ENCODE data around the gene TCF15.

TCF15 gene

DNA sequence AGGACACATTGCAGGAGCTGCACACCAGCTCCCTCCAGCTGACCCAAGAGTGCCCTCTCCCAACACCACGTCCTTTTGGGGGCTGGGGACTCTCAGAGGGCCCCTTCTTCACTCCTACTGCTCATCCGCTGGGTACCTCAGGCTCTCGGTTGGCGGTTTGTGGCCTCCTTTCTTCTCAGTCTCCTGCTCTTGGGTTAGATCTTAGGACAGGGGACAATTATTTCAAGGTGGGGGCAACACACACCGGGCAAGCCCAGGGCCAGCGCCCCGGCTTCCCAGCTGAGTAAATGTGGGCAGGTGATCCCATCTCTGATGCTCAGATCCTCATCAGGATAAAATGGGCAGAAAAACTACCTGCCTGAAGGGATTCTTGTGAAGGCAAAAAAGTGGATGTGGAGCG lies 1.1 kb downstream of the TCF15 start:
- Histone ChIP-seq H3K4me1 (ENCODE audit: control insufficient read depth, insufficient read depth, low read length) (no peaks in the 10 kb centered on the region), H3K27me3 (ENCODE audit: control insufficient read depth in 1 of 2, insufficient read depth in 2 of 2, low read length in 2 of 2) (peaks cover 50 to 58% of the 10 kb centered on the region in 2 donors), H3K4me3 (ENCODE audit: low read length in 2 of 2) (peak overlapping the region in 1 of 2 donors; percentile 40), H3K27ac (ENCODE audit: low read length) (no peak overlapping the region), H3K36me3 (ENCODE audit: control insufficient read depth in 2 of 2, insufficient read depth in 2 of 2, low read length in 2 of 2) (no peaks in the 10 kb centered on the region), H3K9ac (ENCODE audit: low read length in 2 of 2) (no peak overlapping the region), H3K9me3 (ENCODE audit: control insufficient read depth in 2 of 2, low read length in 2 of 2) (no peaks in the 10 kb centered on the region)

GRCh38 chr20:607476-607875 lies 2.6 kb downstream of the TCF15 start:
- Histone ChIP-seq H3K4me3 (ENCODE audit: low read length in 2 of 2) (no peak overlapping the region), H3K27ac (ENCODE audit: low read length) (no peak overlapping the region), H3K4me1 (ENCODE audit: control insufficient read depth, insufficient read depth, low read length) (no peaks in the 10 kb centered on the region), H3K36me3 (ENCODE audit: control insufficient read depth in 2 of 2, insufficient read depth in 2 of 2, low read length in 2 of 2) (no peaks in the 10 kb centered on the region), H3K9ac (ENCODE audit: low read length in 2 of 2) (no peak overlapping the region), H3K9me3 (ENCODE audit: control insufficient read depth in 2 of 2, low read length in 2 of 2) (no peaks in the 10 kb centered on the region), H3K27me3 (ENCODE audit: control insufficient read depth in 1 of 2, insufficient read depth in 2 of 2, low read length in 2 of 2) (peaks cover 40 to 46% of the 10 kb centered on the region in 2 donors)

- H3K27ac ChIP-seq (ENCODE audit: low read length): no peak overlapping the region
- H3K36me3 ChIP-seq (ENCODE audit: control insufficient read depth in 2 of 2, insufficient read depth in 2 of 2, low read length in 2 of 2): no peaks in the 10 kb centered on the region
- H3K4me1 ChIP-seq (ENCODE audit: control insufficient read depth, insufficient read depth, low read length): no peaks in the 10 kb centered on the region
- H3K9ac ChIP-seq (ENCODE audit: low read length in 2 of 2): no peak overlapping the region
- H3K9me3 ChIP-seq (ENCODE audit: control insufficient read depth in 2 of 2, low read length in 2 of 2): no peaks in the 10 kb centered on the region
- H3K27me3 ChIP-seq (ENCODE audit: control insufficient read depth in 1 of 2, insufficient read depth in 2 of 2, low read length in 2 of 2): peaks cover 21 to 26% of the 10 kb centered on the region in 2 donors
- H3K4me3 ChIP-seq (ENCODE audit: low read length in 2 of 2): no peak overlapping the region
Observed at GRCh38 chr20:605237-605636, 4.9 kb downstream of the TCF15 start.

GRCh38 chr20:603116-603640 lies 6.9 kb downstream of the TCF15 start:
- Histone ChIP-seq H3K9me3 (ENCODE audit: control insufficient read depth in 2 of 2, low read length in 2 of 2) (no peaks in the 10 kb centered on the region), H3K36me3 (ENCODE audit: control insufficient read depth in 2 of 2, insufficient read depth in 2 of 2, low read length in 2 of 2) (no peaks in the 10 kb centered on the region), H3K4me3 (ENCODE audit: low read length in 2 of 2) (no peak overlapping the region), H3K27ac (ENCODE audit: low read length) (no peak overlapping the region), H3K27me3 (ENCODE audit: control insufficient read depth in 1 of 2, insufficient read depth in 2 of 2, low read length in 2 of 2) (peaks cover 5 to 13% of the 10 kb centered on the region in 2 donors), H3K4me1 (ENCODE audit: control insufficient read depth, insufficient read depth, low read length) (no peaks in the 10 kb centered on the region), H3K9ac (ENCODE audit: low read length in 2 of 2) (no peak overlapping the region)

DNA sequence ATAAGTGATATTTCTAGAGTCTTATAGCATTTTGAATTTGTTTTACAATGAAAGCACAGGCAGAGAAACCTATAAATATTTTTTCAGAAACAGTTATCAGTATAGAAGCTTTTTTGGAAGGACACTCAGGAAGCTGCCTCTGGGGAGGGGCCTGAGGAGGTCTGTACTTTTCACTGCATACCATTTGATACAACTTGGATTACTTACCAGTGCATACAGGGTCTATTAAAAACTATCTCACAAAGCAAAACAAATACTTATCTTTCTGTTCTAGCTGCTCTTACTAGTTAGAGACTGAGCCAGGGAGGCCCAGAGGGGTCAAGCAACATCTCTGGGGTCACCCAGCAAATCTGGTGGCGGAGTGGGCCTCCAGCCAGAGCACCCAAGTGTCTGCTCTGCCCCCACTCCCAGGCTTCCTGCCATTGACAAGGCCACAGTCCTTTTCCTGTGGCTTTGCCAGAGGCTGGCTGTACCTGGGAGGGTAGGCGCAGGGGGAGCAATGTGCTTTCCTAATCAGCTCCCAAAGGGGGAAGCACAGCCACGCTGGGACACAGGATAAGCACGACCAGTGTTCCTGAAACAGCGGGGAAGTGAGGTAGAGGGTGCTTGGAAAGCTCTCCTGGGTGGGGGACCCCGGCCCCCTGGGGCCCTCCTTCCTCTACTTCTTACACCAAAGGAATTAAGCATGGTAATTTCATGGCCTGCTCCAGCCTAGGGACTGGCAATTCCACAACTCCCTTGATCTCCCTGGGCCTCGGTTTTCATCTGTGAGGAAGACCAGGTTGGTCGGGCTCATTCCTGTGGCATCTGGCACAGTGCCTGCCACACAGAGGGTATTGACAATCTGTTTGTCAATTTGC lies 7.8 kb downstream of the TCF15 start:
- Histone ChIP-seq H3K4me1 (ENCODE audit: control insufficient read depth, insufficient read depth, low read length) (no peaks in the 10 kb centered on the region), H3K9me3 (ENCODE audit: control insufficient read depth in 2 of 2, low read length in 2 of 2) (no peaks in the 10 kb centered on the region), H3K9ac (ENCODE audit: low read length in 2 of 2) (no peak overlapping the region), H3K27ac (ENCODE audit: low read length) (no peak overlapping the region), H3K36me3 (ENCODE audit: control insufficient read depth in 2 of 2, insufficient read depth in 2 of 2, low read length in 2 of 2) (no peaks in the 10 kb centered on the region), H3K27me3 (ENCODE audit: control insufficient read depth in 1 of 2, insufficient read depth in 2 of 2, low read length in 2 of 2) (peaks cover 3 to 7% of the 10 kb centered on the region in 2 donors), H3K4me3 (ENCODE audit: low read length in 2 of 2) (no peak overlapping the region)

- H3K36me3 ChIP-seq (ENCODE audit: control insufficient read depth in 2 of 2, insufficient read depth in 2 of 2, low read length in 2 of 2): no peaks in the 10 kb centered on the region
- no peak overlapping the region for H3K4me3 ChIP-seq (ENCODE audit: low read length in 2 of 2)
- no peak overlapping the region for H3K27ac ChIP-seq (ENCODE audit: low read length)
- H3K9ac ChIP-seq (ENCODE audit: low read length in 2 of 2): no peak overlapping the region
- peaks cover 3 to 7% of the 10 kb centered on the region in 2 donors for H3K27me3 ChIP-seq (ENCODE audit: control insufficient read depth in 1 of 2, insufficient read depth in 2 of 2, low read length in 2 of 2)
- H3K9me3 ChIP-seq (ENCODE audit: control insufficient read depth in 2 of 2, low read length in 2 of 2): no peaks in the 10 kb centered on the region
- no peaks in the 10 kb centered on the region for H3K4me1 ChIP-seq (ENCODE audit: control insufficient read depth, insufficient read depth, low read length)
Observed at GRCh38 chr20:600736-601135, 9.4 kb downstream of the TCF15 start.

DNA sequence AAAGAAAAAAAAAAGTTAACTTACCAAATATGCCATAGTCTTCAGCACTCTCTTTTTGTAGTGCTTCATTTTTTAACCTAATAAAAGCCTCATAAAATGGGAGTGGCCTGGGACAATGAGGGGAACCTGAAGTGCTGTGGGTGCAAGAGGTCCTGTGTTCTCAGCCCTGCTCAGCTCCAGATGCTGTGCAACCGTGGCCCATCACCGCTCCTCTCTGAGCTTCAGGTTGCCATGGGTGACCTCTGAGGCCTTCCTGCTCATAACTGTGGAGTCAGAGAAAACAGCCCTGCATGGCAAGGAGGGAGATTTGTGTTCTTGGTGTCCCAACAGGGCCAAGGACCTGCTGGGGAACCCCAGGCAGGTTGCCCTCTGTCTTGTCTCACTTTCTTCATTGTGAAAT lies 10.0 kb downstream of the TCF15 start:
- no peak overlapping the region for H3K4me3 ChIP-seq (ENCODE audit: low read length in 2 of 2)
- no peak overlapping the region for H3K9ac ChIP-seq (ENCODE audit: low read length in 2 of 2)
- no peaks in the 10 kb centered on the region for H3K36me3 ChIP-seq (ENCODE audit: control insufficient read depth in 2 of 2, insufficient read depth in 2 of 2, low read length in 2 of 2)
- no peaks in the 10 kb centered on the region for H3K4me1 ChIP-seq (ENCODE audit: control insufficient read depth, insufficient read depth, low read length)
- H3K27me3 ChIP-seq (ENCODE audit: control insufficient read depth in 1 of 2, insufficient read depth in 2 of 2, low read length in 2 of 2): peaks cover 3 to 5% of the 10 kb centered on the region in 2 donors
- no peak overlapping the region for H3K27ac ChIP-seq (ENCODE audit: low read length)
- H3K9me3 ChIP-seq (ENCODE audit: control insufficient read depth in 2 of 2, low read length in 2 of 2): no peaks in the 10 kb centered on the region

- Histone ChIP-seq H3K9me3 (ENCODE audit: control insufficient read depth in 2 of 2, low read length in 2 of 2) (no peaks in the 10 kb centered on the region), H3K27ac (ENCODE audit: low read length) (no peak overlapping the region), H3K4me3 (ENCODE audit: low read length in 2 of 2) (no peak overlapping the region), H3K4me1 (ENCODE audit: control insufficient read depth, insufficient read depth, low read length) (no peaks in the 10 kb centered on the region), H3K36me3 (ENCODE audit: control insufficient read depth in 2 of 2, insufficient read depth in 2 of 2, low read length in 2 of 2) (no peaks in the 10 kb centered on the region), H3K27me3 (ENCODE audit: control insufficient read depth in 1 of 2, insufficient read depth in 2 of 2, low read length in 2 of 2) (peaks cover 3 to 4% of the 10 kb centered on the region in 2 donors), H3K9ac (ENCODE audit: low read length in 2 of 2) (no peak overlapping the region)
Observed at GRCh38 chr20:598133-598850, 11.8 kb downstream of the TCF15 start.

GRCh38 chr20:597560-597959 lies 12.5 kb downstream of the TCF15 start:
- Histone ChIP-seq H3K36me3 (ENCODE audit: control insufficient read depth in 2 of 2, insufficient read depth in 2 of 2, low read length in 2 of 2) (no peaks in the 10 kb centered on the region), H3K4me1 (ENCODE audit: control insufficient read depth, insufficient read depth, low read length) (no peaks in the 10 kb centered on the region), H3K4me3 (ENCODE audit: low read length in 2 of 2) (no peak overlapping the region), H3K27ac (ENCODE audit: low read length) (no peak overlapping the region), H3K27me3 (ENCODE audit: control insufficient read depth in 1 of 2, insufficient read depth in 2 of 2, low read length in 2 of 2) (peaks cover 3 to 4% of the 10 kb centered on the region in 2 donors), H3K9me3 (ENCODE audit: control insufficient read depth in 2 of 2, low read length in 2 of 2) (no peaks in the 10 kb centered on the region), H3K9ac (ENCODE audit: low read length in 2 of 2) (no peak overlapping the region)

- no peak overlapping the region for H3K9ac ChIP-seq (ENCODE audit: low read length in 2 of 2)
- no peak overlapping the region for H3K4me3 ChIP-seq (ENCODE audit: low read length in 2 of 2)
- H3K4me1 ChIP-seq (ENCODE audit: control insufficient read depth, insufficient read depth, low read length): no peaks in the 10 kb centered on the region
- H3K27me3 ChIP-seq (ENCODE audit: control insufficient read depth in 1 of 2, insufficient read depth in 2 of 2, low read length in 2 of 2): peaks cover 2 to 10% of the 10 kb centered on the region in 2 donors
- no peaks in the 10 kb centered on the region for H3K36me3 ChIP-seq (ENCODE audit: control insufficient read depth in 2 of 2, insufficient read depth in 2 of 2, low read length in 2 of 2)
- H3K9me3 ChIP-seq (ENCODE audit: control insufficient read depth in 2 of 2, low read length in 2 of 2): no peaks in the 10 kb centered on the region
- no peak overlapping the region for H3K27ac ChIP-seq (ENCODE audit: low read length)
Observed at GRCh38 chr20:595330-596308, 14.5 kb downstream of the TCF15 start.

Measured in stomach smooth muscle (tissue), 2 donors.